Heart left ventricle (tissue), 13 donors: ENCODE results near the gene KANK4.

Source experiments
- POLR2A ChIP-seq, 2 donors: fragments of 450-650 bp; IDR thresholded peaks; one replicate each; pipeline ENCODE4 v1.6.1; 2017; ENCODE audit warnings: antibody characterized with exemption in 2 of 2, mild to moderate bottlenecking in 2 of 2, moderate library complexity in 2 of 2
- TF ChIP-seq, protein P1 (sequence below), 12 donors: fragments of 200-600 bp; sonication (generic) in 4 of 12; IDR thresholded peaks; one replicate each; pipeline versions ENCODE4 v1.5.0 to v1.8.0; 2018 to 2022; ENCODE audit warnings: antibody characterized with exemption in 12 of 12, mild to moderate bottlenecking in 5 of 12
- donor health status: ischemic (EF 13 %, LVEDD 7.1; RV severe dilation, severe dysfunction).
- donor health status: DM: no; HTN: yes; CAD: no.
- donor health status: DM: no; HTN: no; CAD: no.
- donor health status: ischemic (EF 25% LVEDD 6.9; RV normal size, moderate dysfunction).
- donor health status: ischemic (EF 25% LVEDD 5.7; RV mildly dilated, moderate dysfunction).
- donor health status: ischemic (EF 35%, LVEDD 5.7; RV mildly dilated, moderate dysfunction).
- donor health status: nonischemic (EF 11% LVEDD 7.7; RV severe dilation, severe dysfunction).
- donor health status: DM: yes; HTN: yes; CAD: no.
- donor health status: PGD.
- donor health status: ischemic (EF 29% LVEDD 5.4; RV normal size, mild dysfunction).
- donor health status: nonischemic (EF 23%, LVEDD 6.1; RV moderate dilation, normal function).

DNA sequence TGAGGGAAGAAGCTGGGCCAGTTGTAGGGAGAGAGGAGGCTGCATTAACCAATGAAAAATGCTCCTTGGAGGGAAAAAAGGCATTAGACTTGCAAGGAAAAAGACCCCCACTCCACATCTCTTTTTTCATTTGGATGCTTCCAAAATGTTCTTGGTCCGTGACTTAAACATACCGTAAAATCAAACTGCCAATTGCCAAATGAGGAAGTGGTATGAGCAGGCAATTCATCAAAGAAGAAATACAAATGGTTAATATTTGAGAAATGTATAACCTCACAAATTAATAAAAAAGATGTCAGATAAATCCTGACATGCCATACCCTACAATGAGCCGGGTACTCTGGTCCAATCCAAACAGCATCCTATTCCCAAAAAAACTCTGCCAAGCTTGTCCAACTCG, 30.6 kb downstream of the KANK4 start:
- TF ChIP-seq, protein P1, sequence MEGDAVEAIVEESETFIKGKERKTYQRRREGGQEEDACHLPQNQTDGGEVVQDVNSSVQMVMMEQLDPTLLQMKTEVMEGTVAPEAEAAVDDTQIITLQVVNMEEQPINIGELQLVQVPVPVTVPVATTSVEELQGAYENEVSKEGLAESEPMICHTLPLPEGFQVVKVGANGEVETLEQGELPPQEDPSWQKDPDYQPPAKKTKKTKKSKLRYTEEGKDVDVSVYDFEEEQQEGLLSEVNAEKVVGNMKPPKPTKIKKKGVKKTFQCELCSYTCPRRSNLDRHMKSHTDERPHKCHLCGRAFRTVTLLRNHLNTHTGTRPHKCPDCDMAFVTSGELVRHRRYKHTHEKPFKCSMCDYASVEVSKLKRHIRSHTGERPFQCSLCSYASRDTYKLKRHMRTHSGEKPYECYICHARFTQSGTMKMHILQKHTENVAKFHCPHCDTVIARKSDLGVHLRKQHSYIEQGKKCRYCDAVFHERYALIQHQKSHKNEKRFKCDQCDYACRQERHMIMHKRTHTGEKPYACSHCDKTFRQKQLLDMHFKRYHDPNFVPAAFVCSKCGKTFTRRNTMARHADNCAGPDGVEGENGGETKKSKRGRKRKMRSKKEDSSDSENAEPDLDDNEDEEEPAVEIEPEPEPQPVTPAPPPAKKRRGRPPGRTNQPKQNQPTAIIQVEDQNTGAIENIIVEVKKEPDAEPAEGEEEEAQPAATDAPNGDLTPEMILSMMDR (IDR thresholded peaks at IDR 0.05) = no peak
- TF ChIP-seq POLR2A (IDR thresholded peaks at IDR 0.05) = no peak
